RWPE1 (cell line): ENCODE data around the gene HPS1.

Source experiments
- CTCF ChIA-PET: fragments of 350-600 bp; sonication (Branson Sonifier 250); formaldehyde crosslinking; extraction: SDS; loops from one replicate; lab custom pipeline; 2021; lab: Yijun Ruan, JAX
- POLR2A ChIA-PET: fragments of 400-600 bp; formaldehyde crosslinking; extraction: SDS; loops from one replicate; lab custom pipeline; 2020; ENCODE audit warnings: antibody characterized with exemption; ENCODE audit not compliant: low non-redundant PET; lab: Yijun Ruan, JAX
- DNase-seq: peaks from one replicate; pipeline ENCODE4 v3.0.0; 2012; ENCODE audit warnings: low spot score
- H3K27ac ChIP-seq: fragments of 450-650 bp; 2 replicates; pipeline ENCODE4 v1.5.1; 2017
- CTCF ChIP-seq: fragments of 450-650 bp; conservative IDR thresholded peaks from 2 replicates; pipeline ENCODE4 v1.5.1; 2017; ENCODE audit warnings: low read depth, mild to moderate bottlenecking

Gene HPS1

GRCh38 chr10:98485959-98486358 is 39.2 kb upstream of the HPS1 start:
- no peak for TF ChIP-seq CTCF
- no peak for DNase-seq
- ChIA-PET CTCF (no interaction called here), POLR2A (no interaction called here)
- H3K27ac ChIP-seq = no peak overlapping the region

- ChIA-PET POLR2A (no interaction called here), CTCF (interaction anchor here (1.0 kb wide), 1 partner anchor 16 kb away, joined by 4 read pairs; no protein-coding TSS in a partner anchor)
- no peak for DNase-seq
- TF ChIP-seq CTCF = no peak
- H3K27ac ChIP-seq = no peak overlapping the region
Observed at GRCh38 chr10:98483658-98484057, 36.9 kb upstream of the HPS1 start.

- TF ChIP-seq CTCF = no peak
- no peak for DNase-seq
- H3K27ac ChIP-seq = no peak overlapping the region
- ChIA-PET POLR2A (no interaction called here), CTCF (interaction anchor here (0.5 kb wide), 1 partner anchor 425 kb away, joined by 3 read pairs; no protein-coding TSS in a partner anchor)
Observed at GRCh38 chr10:98482096-98482495, 35.4 kb upstream of the HPS1 start.

- POLR2A ChIA-PET = no interaction called here
- no peak for TF ChIP-seq CTCF
- CTCF ChIA-PET = no interaction called here
- no peak for DNase-seq
- no peak overlapping the region for H3K27ac ChIP-seq
Observed at GRCh38 chr10:98481404-98481945, 34.7 kb upstream of the HPS1 start.

- no peak for TF ChIP-seq CTCF
- CTCF ChIA-PET = interaction anchor here (0.6 to 0.9 kb wide), 2 partner anchors 11 to 603 kb away, joined by 3 to 4 read pairs; no protein-coding TSS in a partner anchor
- no peak for DNase-seq
- POLR2A ChIA-PET = no interaction called here
- no peak overlapping the region for H3K27ac ChIP-seq
Observed at GRCh38 chr10:98478430-98479222, 31.9 kb upstream of the HPS1 start.

GRCh38 chr10:98477861-98478260 is 31.1 kb upstream of the HPS1 start:
- H3K27ac ChIP-seq = no peak overlapping the region
- CTCF ChIA-PET = interaction anchor here (0.9 kb wide), 1 partner anchor 11 kb away, joined by 4 read pairs; no protein-coding TSS in a partner anchor
- no peak for TF ChIP-seq CTCF
- no peak for DNase-seq
- POLR2A ChIA-PET = no interaction called here
